ENCODE results near the gene DUSP7. TPM values are rescaled to one million over a fixed set of nuclear protein-coding genes. Genes with fewer than 3 reads are reported as not detected.

DUSP7 gene
- total RNA-seq, 1 donor from 2014 or later = 2.4 TPM

DNA sequence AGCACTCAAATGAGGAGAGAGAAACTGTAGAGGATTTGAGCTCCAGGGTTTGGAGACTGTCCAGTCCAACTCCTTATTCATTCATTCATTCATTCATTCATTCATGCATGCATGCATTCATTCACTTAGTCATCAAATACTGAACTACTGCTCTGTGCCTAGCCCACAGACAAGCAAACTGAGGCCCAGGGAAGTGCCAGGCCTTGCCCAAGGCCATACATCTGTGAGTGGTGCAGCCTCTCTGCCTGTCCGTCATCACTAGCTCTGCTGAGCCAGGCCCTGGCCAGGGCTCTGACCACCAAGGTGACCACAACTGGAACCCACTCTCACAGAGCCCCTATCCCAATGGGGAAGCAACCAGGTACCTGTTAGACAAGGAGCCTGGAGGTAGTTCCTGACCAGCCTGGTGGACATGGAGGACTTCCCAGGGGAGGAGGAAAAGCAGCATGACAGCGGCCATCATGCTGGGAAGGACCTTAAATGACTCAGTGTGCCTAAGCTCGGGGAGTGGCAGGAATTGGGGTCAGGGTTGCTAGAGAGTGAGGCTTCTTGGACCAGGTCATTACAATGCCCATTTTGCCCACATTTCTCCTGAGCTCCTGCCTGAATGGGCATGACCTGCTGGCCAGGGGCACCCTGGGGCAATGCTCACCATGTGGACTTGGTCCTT, 33.1 kb downstream of the DUSP7 start:
- H3K4me2 ChIP-seq = peak overlapping the region; percentile 42
- H3K4me3 ChIP-seq = no peak overlapping the region
- H2AFZ ChIP-seq (replicated peaks) = no peak overlapping the region
- H3K4me1 ChIP-seq = peaks cover 25% of the 10 kb centered on the region
- H3K79me2 ChIP-seq (ENCODE audit: low read depth) = no peaks in the 10 kb centered on the region
- no peaks in the 10 kb centered on the region for H3K9me3 ChIP-seq (ENCODE audit: low read depth)
- H3K9ac ChIP-seq = no peak overlapping the region
- H3K27ac Mint-ChIP-seq = no peak overlapping the region
- H3K27me3 ChIP-seq = no peaks in the 10 kb centered on the region
- peaks cover 2% of the 10 kb centered on the region for H3K27me3 Mint-ChIP-seq (ENCODE audit: insufficient read depth, low read depth)
- H3K4me1 Mint-ChIP-seq = peaks cover 48% of the 10 kb centered on the region
- H3F3A ChIP-seq (ENCODE audit: low read depth) = no peaks in the 10 kb centered on the region
- H3K27ac ChIP-seq = no peak overlapping the region
- no peaks in the 10 kb centered on the region for H3K9me3 Mint-ChIP-seq
- no peaks in the 10 kb centered on the region for H4K20me1 ChIP-seq (ENCODE audit: low read depth)
- H3K36me3 ChIP-seq = no peaks in the 10 kb centered on the region
- TF ChIP-seq EZH2 (IDR thresholded peaks at IDR 0.05) = no peak
- TF ChIP-seq, protein P1, sequence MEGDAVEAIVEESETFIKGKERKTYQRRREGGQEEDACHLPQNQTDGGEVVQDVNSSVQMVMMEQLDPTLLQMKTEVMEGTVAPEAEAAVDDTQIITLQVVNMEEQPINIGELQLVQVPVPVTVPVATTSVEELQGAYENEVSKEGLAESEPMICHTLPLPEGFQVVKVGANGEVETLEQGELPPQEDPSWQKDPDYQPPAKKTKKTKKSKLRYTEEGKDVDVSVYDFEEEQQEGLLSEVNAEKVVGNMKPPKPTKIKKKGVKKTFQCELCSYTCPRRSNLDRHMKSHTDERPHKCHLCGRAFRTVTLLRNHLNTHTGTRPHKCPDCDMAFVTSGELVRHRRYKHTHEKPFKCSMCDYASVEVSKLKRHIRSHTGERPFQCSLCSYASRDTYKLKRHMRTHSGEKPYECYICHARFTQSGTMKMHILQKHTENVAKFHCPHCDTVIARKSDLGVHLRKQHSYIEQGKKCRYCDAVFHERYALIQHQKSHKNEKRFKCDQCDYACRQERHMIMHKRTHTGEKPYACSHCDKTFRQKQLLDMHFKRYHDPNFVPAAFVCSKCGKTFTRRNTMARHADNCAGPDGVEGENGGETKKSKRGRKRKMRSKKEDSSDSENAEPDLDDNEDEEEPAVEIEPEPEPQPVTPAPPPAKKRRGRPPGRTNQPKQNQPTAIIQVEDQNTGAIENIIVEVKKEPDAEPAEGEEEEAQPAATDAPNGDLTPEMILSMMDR (IDR thresholded peaks at IDR 0.05) = no peak
- TF ChIP-seq EZH2phosphoT487 (IDR thresholded peaks at IDR 0.05) = no peak
- no peak for DNase-seq (ENCODE audit: low spot score)
- H3K4me3 Mint-ChIP-seq = no peak overlapping the region
- no peaks in the 10 kb centered on the region for H3K36me3 Mint-ChIP-seq

DNA sequence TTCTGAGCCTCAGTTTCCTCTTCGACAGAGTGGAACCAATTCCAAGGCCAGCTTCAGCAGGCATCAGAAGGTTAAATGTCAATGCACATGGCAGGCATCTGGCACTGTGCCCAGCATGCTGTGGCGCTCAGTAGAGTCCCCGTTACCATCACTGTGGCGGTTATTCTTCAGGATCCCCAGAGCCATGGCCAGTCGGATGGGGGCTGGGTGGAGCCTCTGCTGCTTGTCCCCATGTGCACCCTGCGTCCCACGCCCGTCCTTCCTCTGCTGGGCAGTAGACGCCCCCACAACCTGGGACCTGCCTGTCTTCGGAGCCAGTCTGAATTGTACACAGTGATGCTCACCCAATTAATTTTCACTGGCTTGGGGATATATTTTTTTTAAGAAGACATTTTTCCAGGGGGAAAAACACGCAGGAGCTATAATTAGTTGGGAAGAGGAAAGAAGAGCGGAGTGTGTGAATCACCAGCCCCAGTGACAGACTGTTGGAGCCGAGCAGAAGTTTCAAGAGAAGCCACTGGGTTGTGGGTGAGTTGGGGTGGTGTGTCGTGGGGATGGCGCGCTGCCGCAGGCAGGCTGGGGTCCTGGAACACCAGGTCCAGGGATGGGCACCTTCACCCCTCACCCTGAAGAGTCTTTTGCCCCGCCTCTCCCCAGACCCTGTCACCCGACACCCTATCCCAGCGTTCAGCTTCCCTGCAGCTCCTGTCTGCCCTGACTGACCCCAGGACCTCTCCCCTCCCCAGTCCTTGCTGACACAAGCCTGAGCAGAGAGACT, 33.9 kb downstream of the DUSP7 start:
- Histone ChIP-seq H3K36me3 (no peaks in the 10 kb centered on the region), H3K4me2 (peak overlapping the region; percentile 42), H3K4me1 (peaks cover 25% of the 10 kb centered on the region), H4K20me1 (ENCODE audit: low read depth) (no peaks in the 10 kb centered on the region), H3K27ac (no peak overlapping the region), H3K27me3 (no peaks in the 10 kb centered on the region), H3K4me3 (no peak overlapping the region), H3K79me2 (ENCODE audit: low read depth) (no peaks in the 10 kb centered on the region), H3K9ac (no peak overlapping the region), H3F3A (ENCODE audit: low read depth) (no peaks in the 10 kb centered on the region), H2AFZ (replicated peaks) (no peak overlapping the region), H3K9me3 (ENCODE audit: low read depth) (no peaks in the 10 kb centered on the region)
- TF ChIP-seq, protein P1 (IDR thresholded peaks at IDR 0.05) = no peak
- TF ChIP-seq EZH2 (IDR thresholded peaks at IDR 0.05) (no peak), EZH2phosphoT487 (IDR thresholded peaks at IDR 0.05) (no peak)
- H3K36me3 Mint-ChIP-seq = no peaks in the 10 kb centered on the region
- H3K27ac Mint-ChIP-seq = no peak overlapping the region
- peaks cover 48% of the 10 kb centered on the region for H3K4me1 Mint-ChIP-seq
- H3K4me3 Mint-ChIP-seq = no peak overlapping the region
- peak; percentile 61 for DNase-seq (ENCODE audit: low spot score)
- peaks cover 2% of the 10 kb centered on the region for H3K27me3 Mint-ChIP-seq (ENCODE audit: insufficient read depth, low read depth)
- no peaks in the 10 kb centered on the region for H3K9me3 Mint-ChIP-seq

DNA sequence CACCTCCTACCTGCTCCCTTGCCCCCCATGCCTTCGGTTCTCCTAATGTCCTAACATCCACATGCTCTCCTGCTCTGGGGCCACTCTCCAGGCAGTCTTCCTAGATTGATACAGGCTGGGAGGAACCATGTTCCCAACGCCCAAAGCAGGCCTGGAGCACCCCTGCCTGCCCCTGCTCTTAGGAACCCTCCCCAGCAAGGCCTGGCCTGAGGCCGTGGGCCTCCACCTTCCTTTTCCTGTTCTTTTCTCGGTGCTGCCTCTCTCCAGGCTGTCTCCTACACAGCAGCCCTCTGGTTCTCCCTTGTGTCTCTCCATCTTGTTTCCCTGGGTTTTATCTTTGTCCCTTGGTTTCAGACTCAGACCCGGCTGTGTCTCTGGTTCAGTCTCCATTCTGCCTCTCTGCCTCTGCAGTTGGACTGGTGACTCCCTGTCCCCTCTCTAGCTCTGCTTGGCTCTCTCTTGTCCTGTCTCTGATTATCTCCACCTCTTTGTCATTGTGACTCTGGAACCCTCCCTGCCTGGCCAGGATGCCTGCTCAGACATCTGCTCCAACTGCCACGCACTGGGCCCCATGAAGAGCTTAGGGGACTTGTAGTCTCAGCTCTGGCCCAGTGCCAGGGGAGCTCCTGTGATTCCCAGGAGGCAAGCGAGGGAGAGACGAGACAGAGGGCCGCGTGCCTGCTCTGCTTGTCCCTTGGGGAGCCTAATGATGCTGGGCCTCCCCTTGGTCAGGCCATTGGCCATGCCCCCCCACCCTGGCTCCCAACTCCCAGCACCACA, 34.7 kb downstream of the DUSP7 start:
- peaks cover 22% of the 10 kb centered on the region for H3K4me1 ChIP-seq
- no peaks in the 10 kb centered on the region for H3K79me2 ChIP-seq (ENCODE audit: low read depth)
- H3K36me3 Mint-ChIP-seq = no peaks in the 10 kb centered on the region
- H3K9me3 ChIP-seq (ENCODE audit: low read depth) = no peaks in the 10 kb centered on the region
- H3F3A ChIP-seq (ENCODE audit: low read depth) = no peaks in the 10 kb centered on the region
- H3K4me3 Mint-ChIP-seq = peak overlapping the region; percentile 6
- H3K36me3 ChIP-seq = no peaks in the 10 kb centered on the region
- H3K27me3 Mint-ChIP-seq (ENCODE audit: insufficient read depth, low read depth) = peaks cover 2% of the 10 kb centered on the region
- no peak overlapping the region for H2AFZ ChIP-seq (replicated peaks)
- no peaks in the 10 kb centered on the region for H4K20me1 ChIP-seq (ENCODE audit: low read depth)
- H3K4me3 ChIP-seq = no peak overlapping the region
- no peak overlapping the region for H3K9ac ChIP-seq
- H3K27ac ChIP-seq = no peak overlapping the region
- H3K4me2 ChIP-seq = no peak overlapping the region
- H3K9me3 Mint-ChIP-seq = no peaks in the 10 kb centered on the region
- H3K4me1 Mint-ChIP-seq = peaks cover 48% of the 10 kb centered on the region
- H3K27me3 ChIP-seq = no peaks in the 10 kb centered on the region
- H3K27ac Mint-ChIP-seq = no peak overlapping the region
- DNase-seq (ENCODE audit: low spot score) = no peak
- TF ChIP-seq, protein P1 (IDR thresholded peaks at IDR 0.05) = no peak
- TF ChIP-seq EZH2 (IDR thresholded peaks at IDR 0.05) = no peak
- TF ChIP-seq EZH2phosphoT487 (IDR thresholded peaks at IDR 0.05) = no peak
